GM18517 (cell line): ENCODE results near the gene KIF5B.
"Not testable (repeated sequence)": the region's sequence is repeated elsewhere in the genome, so short reads cannot be mapped to it uniquely, and the experiment has no call there.

Source experiments
- ATAC-seq: cut with Tn5 transposase; IDR thresholded peaks from one replicate; pipeline ENCODE4 v1.9.1; 2021; ENCODE audit warnings: mild to moderate bottlenecking, moderate library complexity; ENCODE audit not compliant: unreplicated experiment

KIF5B gene

DNA sequence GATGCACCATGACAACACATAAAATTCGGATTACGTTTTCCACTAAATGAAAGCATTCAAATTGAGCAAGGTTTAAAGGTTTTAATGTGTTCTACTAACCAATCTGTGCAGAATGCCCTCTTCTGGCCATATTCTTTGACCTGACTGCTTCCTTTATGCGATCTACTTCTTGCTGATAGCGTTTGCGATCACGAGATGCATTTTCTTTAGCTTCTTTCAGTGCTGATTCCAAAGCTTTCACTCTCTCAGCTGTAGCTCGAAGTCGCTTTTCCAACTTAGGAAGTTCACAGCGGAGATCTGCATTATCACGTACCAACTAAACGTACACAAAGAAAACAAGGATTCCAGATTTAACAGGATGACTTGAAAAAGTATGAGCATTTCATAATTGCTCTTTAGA lies 39.2 kb downstream of the KIF5B start:
- ATAC-seq = no peak

DNA sequence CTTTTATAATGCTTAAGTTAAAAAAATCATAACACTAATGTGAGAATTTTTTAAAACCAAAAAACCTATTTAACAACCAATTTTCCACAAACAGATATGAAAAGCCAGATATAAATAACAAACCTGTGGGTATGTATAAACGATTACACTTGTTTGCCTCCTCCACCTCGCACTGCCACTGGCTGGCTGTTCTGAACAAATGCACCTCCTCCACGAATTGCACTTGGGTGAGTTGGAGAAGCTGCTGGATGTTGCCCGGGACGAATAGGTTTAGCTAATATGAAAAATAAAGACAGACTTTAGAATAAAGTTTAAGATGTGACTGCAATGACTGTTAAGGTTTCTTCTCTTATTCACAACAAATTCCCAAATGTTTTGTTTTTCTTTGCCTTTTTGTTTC lies 40.8 kb downstream of the KIF5B start:
- ATAC-seq = no peak

- no peak for ATAC-seq
These were observed 49.2 kb downstream of the KIF5B start for GRCh38 chr10:32007026-32007425.

DNA sequence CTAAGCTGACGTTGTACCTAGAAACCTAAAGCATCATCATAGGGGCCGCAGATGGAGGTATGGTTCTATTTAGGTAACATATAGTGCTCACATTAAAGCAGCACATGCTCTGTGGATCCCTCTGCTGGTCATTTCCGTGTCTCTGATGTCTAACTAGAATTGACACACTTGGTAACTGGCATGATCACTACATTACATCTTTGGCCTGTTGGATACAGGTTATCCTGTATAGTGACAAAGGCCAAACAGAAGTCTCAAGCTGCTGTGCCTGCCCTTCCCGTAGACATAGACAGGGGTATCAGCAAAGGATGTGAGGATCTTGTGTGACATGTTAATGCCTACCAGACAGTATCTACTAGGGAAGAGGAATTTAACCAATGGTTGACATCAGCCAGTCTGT lies 51.2 kb downstream of the KIF5B start:
- no peak for ATAC-seq

DNA sequence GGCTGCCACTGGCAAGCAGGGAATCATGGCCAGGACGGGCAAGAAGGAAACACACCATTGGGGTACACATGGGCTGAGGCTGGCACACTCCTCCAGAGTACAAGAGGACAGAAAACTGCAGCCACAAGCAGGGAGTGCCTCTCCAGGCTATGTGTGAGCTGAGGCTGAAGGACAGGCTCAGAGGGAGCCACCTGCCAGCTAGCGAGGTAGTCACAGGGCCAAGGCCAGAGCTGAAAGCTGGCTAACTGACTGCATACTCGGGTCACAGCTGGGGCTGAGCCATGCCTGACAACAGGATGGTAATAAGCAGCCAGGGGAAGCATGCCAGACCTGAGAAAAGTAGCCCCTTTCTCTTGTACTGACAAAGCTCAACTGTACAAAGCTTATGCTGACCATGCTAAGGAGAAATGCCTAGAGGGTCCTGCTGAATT lies 52.0 kb downstream of the KIF5B start:
- ATAC-seq = no peak

GRCh38 chr10:32002531-32002930 lies 53.7 kb downstream of the KIF5B start:
- no peak for ATAC-seq

DNA sequence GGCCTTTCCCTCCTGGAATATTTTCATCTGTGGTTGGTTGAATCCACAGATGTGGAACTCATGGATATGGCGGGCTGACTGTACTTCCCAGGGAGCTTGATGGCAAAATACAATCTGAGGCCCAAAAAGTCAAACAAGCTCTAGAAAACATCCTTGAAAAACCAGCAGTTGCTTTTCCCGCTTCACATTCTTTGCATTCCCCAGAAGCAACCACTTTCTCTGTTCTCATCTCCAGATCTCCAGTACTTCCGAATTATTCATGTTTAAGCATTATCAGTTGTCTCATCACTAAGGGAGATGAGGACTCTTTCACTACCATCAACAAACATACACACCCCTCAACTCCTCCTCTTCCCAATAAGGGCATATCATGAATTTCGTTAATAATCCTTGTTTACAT lies 55.3 kb downstream of the KIF5B start:
- no peak for ATAC-seq

GRCh38 chr10:31999836-32000235 lies 56.4 kb downstream of the KIF5B start:
- no peak for ATAC-seq

DNA sequence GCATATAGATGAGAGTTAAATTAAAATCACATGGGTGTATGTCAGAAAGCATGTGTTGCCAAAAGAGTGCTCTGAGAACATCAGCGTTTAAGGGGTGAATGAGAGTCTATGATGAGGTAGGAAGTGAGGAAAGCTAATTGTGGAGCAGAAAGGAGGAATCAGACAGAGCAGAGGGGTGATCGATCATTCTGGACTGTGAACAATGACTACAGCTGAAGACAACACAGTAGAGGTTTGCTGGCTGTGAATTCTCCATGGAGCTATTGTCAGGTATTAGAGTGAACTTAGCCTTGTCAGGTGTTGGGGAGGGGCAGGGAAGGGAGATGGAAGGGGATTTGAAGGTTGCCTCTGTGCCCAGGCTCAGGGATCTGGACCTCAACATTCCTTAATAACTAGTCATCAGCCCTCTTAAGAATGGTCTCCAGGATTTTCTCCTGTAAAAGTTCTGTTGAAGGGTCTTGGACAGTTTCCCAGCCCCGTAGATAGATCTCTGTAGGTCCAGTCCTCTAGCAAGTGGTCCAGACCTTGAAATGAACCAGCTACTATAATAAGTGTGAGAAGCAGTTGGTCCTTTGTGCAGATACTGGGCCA lies 57.1 kb downstream of the KIF5B start:
- no peak for ATAC-seq

- ATAC-seq = no peak
These were observed 61.3 kb downstream of the KIF5B start for GRCh38 chr10:31994926-31995325.

DNA sequence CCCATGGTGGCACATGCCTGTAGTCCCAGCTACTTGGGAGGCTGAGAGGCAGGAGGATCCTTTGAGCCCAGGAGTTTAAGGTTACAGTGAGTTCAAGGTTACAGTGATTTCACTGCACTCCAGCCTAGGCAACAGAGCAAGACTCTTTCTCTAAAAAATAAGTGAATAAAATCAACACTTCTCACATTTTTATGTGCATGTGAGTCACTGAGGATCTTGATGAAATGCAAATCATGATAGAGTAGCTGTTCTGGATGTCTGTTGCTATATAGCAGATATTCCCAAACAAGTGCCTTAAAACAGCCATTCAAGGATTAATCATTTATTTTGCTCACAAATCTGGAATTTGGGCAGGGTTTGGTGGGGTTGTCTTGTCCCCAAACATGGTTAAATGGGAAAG lies 65.3 kb downstream of the KIF5B start:
- ATAC-seq = no peak

GRCh38 chr10:31987786-31988185 lies 68.4 kb downstream of the KIF5B start:
- ATAC-seq = not testable (repeated sequence)

DNA sequence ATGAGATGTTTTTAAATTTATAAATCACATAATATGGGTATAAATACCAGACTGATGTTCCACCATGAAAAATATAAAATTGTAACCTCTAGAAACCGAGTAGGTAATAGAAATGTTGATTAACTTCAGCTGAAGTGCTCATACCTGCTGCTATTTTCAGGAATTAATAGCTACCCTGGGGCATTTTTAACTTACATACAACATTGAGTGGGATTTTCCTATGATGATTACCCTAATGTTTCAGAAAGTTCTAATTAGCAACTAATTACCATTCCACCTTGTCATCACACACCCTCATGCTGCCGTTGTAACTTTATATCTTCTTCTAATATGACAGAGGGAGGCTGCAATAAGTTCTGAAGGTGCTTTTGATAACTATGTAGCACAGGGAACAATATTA lies 74.1 kb downstream of the KIF5B start:
- no peak for ATAC-seq

DNA sequence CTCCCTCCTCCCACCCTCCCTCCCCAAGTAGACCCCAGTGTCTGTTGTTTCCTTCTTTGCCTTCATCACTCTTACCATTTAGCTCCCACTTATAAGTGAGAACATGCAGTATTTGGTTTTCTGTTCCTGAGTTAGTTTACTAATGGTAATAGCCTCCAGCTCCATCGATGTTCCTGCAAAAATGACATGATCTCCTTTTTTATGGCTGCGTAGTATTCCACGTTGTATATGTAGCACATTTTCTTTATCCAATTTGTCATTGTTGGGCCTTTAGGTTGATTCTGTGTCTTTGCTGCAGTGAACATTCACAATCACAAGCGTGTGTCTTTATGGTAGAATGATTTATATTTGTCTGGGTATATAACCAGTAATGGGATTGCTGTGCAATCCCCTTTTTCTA lies 75.8 kb downstream of the KIF5B start:
- ATAC-seq = no peak

DNA sequence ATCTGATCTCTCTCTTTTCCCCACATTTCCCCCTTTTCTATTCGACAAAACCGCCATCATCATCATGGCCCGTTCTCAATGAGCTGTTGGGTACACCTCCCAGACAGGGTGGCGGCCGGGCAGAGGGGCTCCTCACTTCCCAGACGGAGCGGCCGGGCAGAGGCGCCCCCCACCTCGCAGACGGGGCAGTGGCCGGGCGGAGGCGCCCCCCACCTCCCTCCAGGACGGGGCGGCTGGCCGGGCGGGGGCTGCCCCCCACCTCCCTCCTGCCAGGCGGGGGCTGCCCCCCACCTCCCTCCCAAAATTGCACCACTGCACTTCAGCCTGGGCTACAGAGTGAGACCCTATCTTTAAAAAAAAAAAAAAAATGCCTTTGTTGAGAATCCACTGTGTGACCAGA lies 77.2 kb downstream of the KIF5B start:
- ATAC-seq = not testable (repeated sequence)

- no peak for ATAC-seq
These were observed 78.1 kb downstream of the KIF5B start for GRCh38 chr10:31978156-31978483.

DNA sequence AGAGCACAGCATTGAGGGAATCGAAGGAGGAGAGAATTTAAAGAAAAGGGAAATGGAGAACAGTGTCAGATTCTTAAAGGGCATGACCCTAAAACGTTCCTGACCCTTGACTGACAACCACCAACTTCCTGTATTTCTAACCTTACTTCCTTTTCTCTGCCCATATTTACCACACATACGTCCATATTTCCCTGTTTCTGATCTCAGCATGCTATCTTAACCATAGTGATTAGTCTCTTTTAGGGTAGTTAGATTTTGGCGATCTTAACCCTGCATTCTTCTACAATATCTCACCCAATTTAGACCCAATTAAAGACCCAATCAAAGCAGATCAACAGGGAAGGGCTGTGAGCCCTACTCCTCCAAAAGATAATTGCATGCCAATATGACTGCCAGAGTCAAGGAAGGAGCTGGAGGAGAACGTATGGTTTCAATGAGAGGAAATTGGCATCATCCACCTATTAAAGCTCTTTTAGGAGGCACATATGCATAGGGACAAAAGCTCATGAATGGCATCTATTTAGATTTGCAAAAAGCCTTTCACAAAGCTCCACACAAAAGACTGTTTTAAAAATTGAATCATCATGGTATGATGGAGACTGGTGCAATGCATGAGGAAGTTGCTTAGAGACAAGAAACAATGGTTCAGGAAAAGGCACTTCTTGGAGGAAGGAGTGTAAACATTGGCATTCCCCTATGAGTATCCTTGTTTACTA lies 78.6 kb downstream of the KIF5B start:
- peak; percentile 53 for ATAC-seq

DNA sequence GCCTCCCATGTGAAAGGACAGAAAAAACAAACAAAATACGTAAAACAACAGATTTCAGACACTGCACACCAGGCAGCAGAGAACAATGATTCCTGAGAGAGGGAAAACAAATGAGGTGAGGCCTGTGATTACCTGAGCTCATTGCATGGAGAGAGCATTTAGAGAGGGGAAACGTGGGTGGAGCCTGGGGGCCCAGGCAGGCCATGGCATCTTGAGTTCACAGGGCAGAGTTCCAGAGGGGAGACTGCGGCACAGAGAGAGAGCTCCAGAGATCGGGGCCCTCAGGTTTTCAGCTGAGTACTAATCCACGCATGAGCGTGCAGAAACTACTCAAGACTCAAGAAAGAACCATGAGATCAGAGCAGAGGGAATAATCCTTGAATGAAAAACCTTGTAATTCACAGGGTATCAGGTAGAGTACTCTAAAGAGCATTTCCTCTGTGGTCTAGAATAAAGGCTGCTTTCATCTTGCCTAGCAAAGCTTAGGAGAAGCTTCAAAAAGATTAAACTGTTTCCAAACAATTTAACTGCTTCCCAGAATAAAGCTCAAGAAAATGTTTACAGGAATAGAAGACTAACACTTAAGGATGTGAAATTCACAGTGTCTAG lies 81.0 kb downstream of the KIF5B start:
- ATAC-seq = no peak

DNA sequence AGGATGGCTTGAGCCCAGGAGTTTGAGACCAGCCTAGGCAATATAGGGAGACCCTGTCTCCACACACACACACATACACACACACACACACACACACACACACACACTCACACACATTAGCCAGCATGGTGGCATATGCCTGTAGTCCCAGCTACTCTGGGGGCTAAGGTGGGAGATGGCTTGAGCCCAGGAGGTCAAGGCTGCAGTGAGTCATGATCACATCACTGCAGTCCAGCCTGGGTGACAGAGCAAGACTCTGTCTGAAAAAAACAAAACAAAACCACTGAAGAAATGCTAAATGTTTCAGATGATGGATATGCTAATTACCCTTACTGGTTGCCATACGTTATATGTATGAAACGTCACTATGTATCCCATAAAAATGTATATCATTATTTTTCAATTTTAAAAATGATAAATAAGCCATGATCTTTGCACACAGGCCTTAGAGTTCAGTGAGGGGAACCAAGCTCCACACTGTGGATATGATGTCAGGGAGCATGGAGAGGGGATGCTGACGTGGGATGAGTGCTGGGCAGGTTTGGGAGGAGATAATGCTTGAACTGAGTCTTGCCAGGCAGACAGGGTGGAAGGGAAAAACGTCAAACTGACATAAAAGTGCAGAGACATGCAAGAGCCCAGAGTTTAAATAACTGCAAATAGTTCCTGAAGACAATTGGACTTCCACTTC lies 81.6 kb downstream of the KIF5B start:
- no peak for ATAC-seq

DNA sequence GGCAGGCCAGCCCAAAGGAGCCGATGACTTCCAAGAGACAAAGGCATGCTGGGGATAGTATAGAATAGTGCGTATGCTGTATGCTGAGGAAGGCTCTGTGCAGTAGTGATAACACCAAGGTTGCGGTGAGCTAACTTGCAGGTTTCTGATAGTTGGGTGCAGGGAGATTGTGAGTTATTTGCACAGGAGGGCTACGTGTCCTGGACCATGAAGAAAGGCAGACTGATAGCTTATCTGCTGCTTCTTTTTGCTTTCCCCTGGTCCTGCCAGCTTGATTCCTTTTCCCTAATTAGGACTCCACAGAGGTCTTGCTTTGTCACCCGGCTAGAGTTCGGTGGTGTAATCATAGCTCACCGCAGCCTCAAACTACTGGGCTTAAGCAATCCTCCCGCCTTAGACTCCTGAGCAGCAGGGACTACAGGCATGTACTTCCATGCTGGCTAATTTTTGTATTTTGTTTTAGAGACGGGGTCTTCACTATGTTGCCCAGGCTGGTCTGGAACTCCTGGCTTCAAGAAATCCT lies 83.6 kb downstream of the KIF5B start:
- ATAC-seq = no peak

GRCh38 chr10:31969847-31970246 lies 86.4 kb downstream of the KIF5B start:
- ATAC-seq = not testable (repeated sequence)

GRCh38 chr10:31963589-31963980 lies 92.6 kb downstream of the KIF5B start:
- no peak for ATAC-seq
